Measurements from ENCODE around the gene SDC3.

SDC3 gene

GRCh38 chr1:30884723-30885122 lies 23.8 kb downstream of the SDC3 start:
- no peaks in the 10 kb centered on the region for H3K4me1 ChIP-seq (ENCODE audit: insufficient read depth, low read length)
- DNase-seq: no peak

GRCh38 chr1:30883389-30884172 lies 25.0 kb downstream of the SDC3 start:
- TF ChIP-seq EZH2 (IDR thresholded peaks at IDR 0.05; ENCODE audit: borderline replicate concordance, low read depth, low read length, severe bottlenecking) (no peak), CTCF (IDR thresholded peaks at IDR 0.05; ENCODE audit: borderline replicate concordance, extremely low read depth, low read length, poor library complexity, severe bottlenecking) (no peak)
- 0 out of 2 replicates have a peak, but pooled peaks cover 9% of the 10 kb centered on the region for H4K20me1 ChIP-seq (ENCODE audit: insufficient read depth, low read length)
- peaks cover 12% of the 10 kb centered on the region for H3K27me3 ChIP-seq (ENCODE audit: insufficient read depth, low read length, poor library complexity)
- H3K9ac ChIP-seq (ENCODE audit: low read depth, low read length): no peak overlapping the region
- H3K79me2 ChIP-seq (ENCODE audit: insufficient read depth, low read length): no peaks in the 10 kb centered on the region
- H3K4me1 ChIP-seq (ENCODE audit: insufficient read depth, low read length): no peaks in the 10 kb centered on the region
- no peak overlapping the region for H2AFZ ChIP-seq (ENCODE audit: low read depth, low read length)
- no peaks in the 10 kb centered on the region for H3K36me3 ChIP-seq (ENCODE audit: insufficient read depth, low read length)
- H3K9me3 ChIP-seq (ENCODE audit: insufficient read depth, low read length, severe bottlenecking): no peaks in the 10 kb centered on the region
- DNase-seq (no peak), ATAC-seq (ENCODE audit: insufficient read depth, low read depth) (no peak)
- no peak overlapping the region for H3K27ac ChIP-seq (ENCODE audit: low read length)
- H3K4me3 ChIP-seq (ENCODE audit: low read depth in 1 of 2, low read length in 2 of 2): no peak overlapping the region
- H3K4me2 ChIP-seq (ENCODE audit: insufficient read depth, low read length): no peak overlapping the region

More at GRCh38 chr1:30884723-30885122, 23.8 kb downstream of the SDC3 start:
- no peaks in the 10 kb centered on the region for H3K79me2 ChIP-seq (ENCODE audit: insufficient read depth, low read length)
- H2AFZ ChIP-seq (ENCODE audit: low read depth, low read length): no peak overlapping the region
- no peak overlapping the region for H3K27ac ChIP-seq (ENCODE audit: low read length)
- no peak overlapping the region for H3K4me3 ChIP-seq (ENCODE audit: low read depth in 1 of 2, low read length in 2 of 2)
- H3K9ac ChIP-seq (ENCODE audit: low read depth, low read length): no peak overlapping the region
- H3K9me3 ChIP-seq (ENCODE audit: insufficient read depth, low read length, severe bottlenecking): no peaks in the 10 kb centered on the region
- H3K36me3 ChIP-seq (ENCODE audit: insufficient read depth, low read length): no peaks in the 10 kb centered on the region
- peaks cover 7% of the 10 kb centered on the region for H3K27me3 ChIP-seq (ENCODE audit: insufficient read depth, low read length, poor library complexity)
- TF ChIP-seq CTCF (IDR thresholded peaks at IDR 0.05; ENCODE audit: borderline replicate concordance, extremely low read depth, low read length, poor library complexity, severe bottlenecking) (no peak), EZH2 (IDR thresholded peaks at IDR 0.05; ENCODE audit: borderline replicate concordance, low read depth, low read length, severe bottlenecking) (no peak)
- no peak for ATAC-seq (ENCODE audit: insufficient read depth, low read depth)
- H4K20me1 ChIP-seq (ENCODE audit: insufficient read depth, low read length): 0 out of 2 replicates have a peak, but pooled peaks cover 7% of the 10 kb centered on the region
- H3K4me2 ChIP-seq (ENCODE audit: insufficient read depth, low read length): no peak overlapping the region

GRCh38 chr1:30882678-30883388 lies 25.7 kb downstream of the SDC3 start:
- Histone ChIP-seq H4K20me1 (ENCODE audit: insufficient read depth, low read length) (peaks cover 13% of the 10 kb centered on the region; the same call in 1 of the 2 replicates), H3K9ac (ENCODE audit: low read depth, low read length) (no peak overlapping the region), H3K79me2 (ENCODE audit: insufficient read depth, low read length) (no peaks in the 10 kb centered on the region), H3K4me3 (ENCODE audit: low read depth in 1 of 2, low read length in 2 of 2) (no peak overlapping the region), H3K27me3 (ENCODE audit: insufficient read depth, low read length, poor library complexity) (peaks cover 20% of the 10 kb centered on the region), H3K9me3 (ENCODE audit: insufficient read depth, low read length, severe bottlenecking) (no peaks in the 10 kb centered on the region), H3K4me1 (ENCODE audit: insufficient read depth, low read length) (no peaks in the 10 kb centered on the region), H3K27ac (ENCODE audit: low read length) (no peak overlapping the region), H3K36me3 (ENCODE audit: insufficient read depth, low read length) (no peaks in the 10 kb centered on the region), H3K4me2 (ENCODE audit: insufficient read depth, low read length) (no peak overlapping the region), H2AFZ (ENCODE audit: low read depth, low read length) (no peak overlapping the region)
- DNase-seq (no peak), ATAC-seq (ENCODE audit: insufficient read depth, low read depth) (no peak)
- TF ChIP-seq EZH2 (IDR thresholded peaks at IDR 0.05; ENCODE audit: borderline replicate concordance, low read depth, low read length, severe bottlenecking) (no peak), CTCF (IDR thresholded peaks at IDR 0.05; ENCODE audit: borderline replicate concordance, extremely low read depth, low read length, poor library complexity, severe bottlenecking) (no peak)
